Retina (tissue), 1 donor: ENCODE measurements around the gene EXOC2.
"Not testable (repeated sequence)": the region's sequence is repeated elsewhere in the genome, so short reads cannot be mapped to it uniquely, and the experiment has no call there.

Experiments used
- DNase-seq: peaks from one replicate; pipeline ENCODE4 v3.0.0-alpha.2; 2016

Gene EXOC2

GRCh38 chr6:621931-622330 lies 71.0 kb downstream of the EXOC2 start:
- DNase-seq, result peak; percentile 25

GRCh38 chr6:620950-621349 lies 72.0 kb downstream of the EXOC2 start:
- DNase-seq, result no peak

DNA sequence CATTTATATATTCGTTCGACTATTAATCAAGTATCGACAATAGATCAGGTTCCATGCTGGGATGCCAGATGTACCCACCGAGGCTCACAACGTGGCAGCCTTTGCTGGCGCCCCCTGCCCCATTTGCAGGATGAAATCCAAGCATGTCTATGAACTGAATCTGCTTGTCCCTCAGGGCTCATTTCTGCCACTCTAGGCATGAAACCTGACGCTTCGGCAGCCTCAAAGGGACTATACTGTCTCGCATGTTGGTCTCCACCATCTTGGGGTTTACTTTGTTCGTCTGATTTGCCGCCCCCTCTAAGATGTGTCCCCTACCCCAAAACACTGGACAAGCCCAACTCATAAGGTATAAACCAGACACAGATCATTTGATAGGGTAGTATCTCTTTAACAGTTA lies 72.8 kb downstream of the EXOC2 start:
- DNase-seq, result no peak

DNA sequence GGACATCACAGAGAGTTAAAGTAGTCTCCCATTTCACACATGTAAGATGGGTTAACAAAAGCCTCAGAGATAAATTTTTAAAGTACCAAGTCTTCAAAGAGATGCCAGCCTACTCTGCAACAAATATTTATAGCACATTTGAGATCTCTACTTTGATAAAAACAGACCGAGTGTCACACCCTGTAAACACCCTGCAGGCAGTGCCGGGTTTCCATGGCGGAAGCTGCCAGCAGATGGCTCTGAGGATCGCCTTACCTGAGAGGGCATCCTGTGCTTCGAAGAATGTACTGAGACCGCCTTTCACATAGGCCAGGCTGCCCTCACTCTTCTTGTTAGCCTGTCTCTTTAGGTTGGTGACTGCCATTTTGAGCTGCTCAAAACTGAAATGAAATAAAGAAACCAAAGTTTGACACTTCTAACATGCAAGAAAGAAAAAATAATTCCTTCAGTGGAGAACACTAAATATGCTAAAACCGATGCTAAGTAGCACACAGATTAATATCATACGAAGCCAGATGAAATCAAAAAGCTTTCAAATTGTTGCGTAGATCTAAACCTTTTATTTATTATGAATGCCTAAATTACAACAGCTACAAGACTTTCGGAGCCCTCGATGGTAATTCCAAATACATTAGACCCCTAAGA lies 75.4 kb downstream of the EXOC2 start:
- no peak for DNase-seq

DNA sequence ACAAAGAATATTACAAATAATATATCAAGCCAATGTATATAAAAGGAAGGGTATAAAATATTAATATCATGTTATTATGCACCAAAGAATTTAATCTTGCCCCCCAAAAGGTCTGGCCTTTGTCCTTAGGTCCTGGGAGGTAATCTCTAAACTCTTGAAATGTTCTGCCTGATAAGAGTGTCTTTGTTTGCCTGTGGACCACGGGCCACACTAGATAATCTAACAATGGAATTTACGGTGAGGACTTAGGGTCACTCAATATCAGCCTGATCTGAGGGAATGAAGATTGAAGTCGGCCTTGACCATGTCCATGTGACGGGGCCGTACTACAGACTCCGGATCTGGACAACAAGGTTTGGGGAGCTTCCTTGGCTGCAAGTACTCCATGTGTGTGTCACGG lies 79.0 kb downstream of the EXOC2 start:
- no peak for DNase-seq

DNA sequence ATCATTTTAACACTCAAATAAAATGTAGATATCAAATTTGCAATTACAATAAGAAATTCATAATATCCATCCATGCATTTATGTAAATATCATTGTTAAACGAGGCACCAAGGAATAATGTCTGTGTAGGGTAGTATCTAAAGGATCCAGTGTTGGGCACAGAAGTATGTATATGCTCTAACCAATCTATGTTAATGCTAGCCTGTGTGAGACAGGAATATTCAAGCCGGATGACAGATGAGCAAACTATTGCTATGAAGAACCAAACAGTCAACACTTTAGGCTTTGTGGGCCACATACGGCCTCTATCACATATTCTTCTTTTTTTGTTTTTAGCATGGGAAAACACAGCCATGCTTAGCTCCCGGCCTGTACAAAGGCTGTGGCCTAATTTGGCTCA lies 81.0 kb downstream of the EXOC2 start:
- no peak for DNase-seq

GRCh38 chr6:610882-611281 lies 82.1 kb downstream of the EXOC2 start:
- no peak for DNase-seq

GRCh38 chr6:609905-610304 lies 83.0 kb downstream of the EXOC2 start:
- DNase-seq, result no peak

DNA sequence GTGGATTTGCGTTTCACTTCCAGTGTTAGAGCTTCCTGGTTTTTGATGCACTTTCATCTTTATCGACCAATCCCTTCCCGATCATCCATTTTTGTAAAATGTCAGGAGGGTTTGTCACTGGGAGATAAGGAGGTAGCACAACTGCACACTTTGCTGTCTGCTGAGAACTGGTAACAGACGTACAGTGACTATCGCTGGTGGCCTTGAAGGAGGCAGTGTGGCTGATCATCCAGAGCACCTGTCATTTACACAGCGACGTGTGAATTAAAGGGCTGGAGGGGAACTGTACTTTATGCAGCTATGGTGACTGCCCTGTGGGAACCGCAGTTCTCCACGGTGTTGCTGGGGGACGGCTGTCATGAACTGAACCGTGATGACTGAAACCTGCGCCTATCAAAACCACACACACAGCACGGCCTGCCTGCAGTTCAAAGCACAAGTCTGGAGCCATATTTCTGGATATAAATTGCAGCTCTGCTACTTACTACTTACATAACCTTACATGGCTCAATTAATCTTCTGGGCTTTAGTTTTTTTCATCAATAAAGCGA lies 86.0 kb downstream of the EXOC2 start:
- DNase-seq, result no peak

DNA sequence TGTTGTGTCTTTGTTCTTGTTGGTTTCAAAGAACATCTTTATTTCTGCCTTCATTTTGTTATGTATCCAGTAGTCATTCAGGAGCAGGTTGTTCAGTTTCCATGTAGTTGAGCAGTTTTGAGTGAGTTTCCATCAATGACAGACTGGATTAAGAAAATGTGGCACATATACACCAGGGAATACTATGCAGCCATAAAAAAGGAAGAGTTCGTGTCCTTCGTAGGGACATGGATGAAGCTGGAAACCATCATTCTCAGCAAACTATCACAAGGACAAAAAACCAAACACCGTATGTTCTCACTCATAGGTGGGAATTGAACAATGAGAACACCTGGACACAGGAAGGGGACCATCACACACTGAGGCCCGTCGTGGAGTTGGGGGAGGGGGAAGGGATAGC lies 87.0 kb downstream of the EXOC2 start:
- not testable (repeated sequence) for DNase-seq

DNA sequence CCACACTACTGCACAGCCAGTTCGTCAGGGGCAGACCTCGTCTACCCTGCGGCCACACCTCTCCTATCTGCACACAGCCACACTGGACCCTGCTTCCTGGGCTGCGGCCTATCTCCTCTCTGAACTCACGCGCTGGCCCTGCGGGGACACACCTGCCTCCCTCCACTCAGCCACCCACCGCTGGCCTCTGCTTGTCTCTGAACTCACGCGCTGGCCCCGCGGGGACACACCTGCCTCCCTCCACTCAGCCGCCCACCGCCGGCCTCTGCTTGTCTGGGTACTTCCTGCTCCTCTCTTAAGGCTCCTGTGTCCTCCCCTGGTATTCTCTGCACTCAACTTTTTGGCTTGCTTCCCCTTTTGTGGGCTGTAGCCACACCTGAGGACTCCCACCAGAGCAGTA lies 88.4 kb downstream of the EXOC2 start:
- no peak for DNase-seq

DNA sequence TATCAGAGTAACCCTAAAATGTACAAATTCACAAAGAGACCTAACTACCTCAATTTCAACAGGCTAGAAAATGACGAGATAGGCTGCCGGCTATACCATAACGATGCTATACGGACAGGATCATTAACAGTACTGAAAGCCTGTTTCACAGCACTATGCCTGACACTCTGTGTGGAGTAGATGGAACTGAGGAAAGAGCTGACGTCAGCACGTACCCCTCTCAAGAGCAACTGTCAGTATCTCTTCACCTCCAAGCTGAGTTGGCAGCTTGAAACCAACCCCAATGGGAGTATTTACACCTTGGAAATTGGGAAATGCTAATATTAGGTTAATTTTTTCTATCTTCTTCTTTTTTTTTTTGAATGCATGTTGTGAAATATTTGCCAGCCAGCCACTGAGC lies 89.7 kb downstream of the EXOC2 start:
- DNase-seq, result no peak

GRCh38 chr6:599576-600448 lies 93.1 kb downstream of the EXOC2 start:
- DNase-seq, result no peak

DNA sequence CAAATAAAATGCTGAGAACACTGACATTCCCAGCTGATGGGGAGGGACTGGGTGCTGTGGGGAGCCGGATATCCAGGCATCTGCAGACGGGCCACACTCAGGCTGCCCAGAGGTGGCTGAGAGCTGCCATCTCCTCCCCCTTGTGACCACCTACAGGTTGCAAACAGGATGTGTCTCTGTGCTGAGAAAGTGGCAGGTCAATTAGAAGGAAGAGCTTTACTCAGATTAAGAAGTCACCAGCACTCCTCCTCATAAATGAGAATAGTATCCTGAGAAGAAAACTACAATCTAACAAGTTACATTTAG lies 99.1 kb downstream of the EXOC2 start:
- no peak for DNase-seq

DNA sequence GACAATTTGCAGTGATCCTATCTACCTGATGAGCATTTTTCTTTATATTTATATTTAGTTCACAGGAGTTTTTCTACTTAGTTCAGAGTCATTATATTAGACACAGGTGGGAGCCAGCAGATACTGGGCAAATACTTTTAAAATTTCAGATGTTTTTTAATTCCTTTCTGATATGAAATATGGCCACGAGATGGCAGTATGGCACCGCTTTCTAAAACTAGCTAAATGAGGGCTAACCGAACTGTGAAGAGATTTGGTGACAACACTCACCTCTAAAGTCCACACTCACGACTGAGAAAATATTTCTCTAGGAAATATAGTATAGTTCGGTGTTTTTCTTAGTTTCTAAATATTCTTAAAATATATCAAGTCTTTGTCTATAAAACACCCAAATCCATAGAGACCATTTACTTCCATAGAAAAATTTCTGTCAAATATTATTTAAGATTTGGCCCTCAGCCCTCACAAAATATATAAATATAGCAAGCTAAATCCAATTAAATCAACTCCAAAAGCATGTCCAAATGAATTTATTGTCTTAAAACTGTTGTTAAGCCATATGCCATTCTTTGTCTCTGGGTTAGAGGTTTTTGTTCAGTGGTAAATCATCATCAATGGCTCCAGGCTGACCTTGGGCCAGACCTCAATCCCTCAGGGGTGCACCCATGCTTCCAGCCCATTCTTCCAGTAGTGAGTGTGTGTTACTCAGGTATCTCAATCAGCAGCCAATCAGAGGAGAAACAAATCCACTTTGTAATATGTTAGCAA lies 99.6 kb downstream of the EXOC2 start:
- DNase-seq, result peak; percentile 47

DNA sequence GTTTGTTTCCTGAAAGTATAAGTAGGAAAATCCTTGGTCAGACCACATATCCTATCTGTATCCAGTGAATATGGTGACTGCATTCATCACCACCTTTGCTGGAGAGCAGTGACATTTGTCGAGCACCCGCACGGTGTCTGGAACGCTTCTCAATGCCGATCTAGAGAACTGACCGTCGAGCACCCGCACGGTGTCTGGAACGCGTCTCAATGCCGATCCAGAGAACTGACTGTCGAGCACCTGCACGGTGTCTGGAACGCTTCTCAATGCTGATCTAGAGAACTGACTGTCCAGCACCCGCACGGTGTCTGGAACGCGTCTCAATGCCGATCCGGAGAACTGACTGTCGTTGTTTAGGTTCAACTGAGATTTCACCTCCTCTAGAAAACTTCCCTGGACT lies 103.8 kb downstream of the EXOC2 start:
- no peak for DNase-seq

GRCh38 chr6:586553-586952 lies 106.4 kb downstream of the EXOC2 start:
- no peak for DNase-seq

DNA sequence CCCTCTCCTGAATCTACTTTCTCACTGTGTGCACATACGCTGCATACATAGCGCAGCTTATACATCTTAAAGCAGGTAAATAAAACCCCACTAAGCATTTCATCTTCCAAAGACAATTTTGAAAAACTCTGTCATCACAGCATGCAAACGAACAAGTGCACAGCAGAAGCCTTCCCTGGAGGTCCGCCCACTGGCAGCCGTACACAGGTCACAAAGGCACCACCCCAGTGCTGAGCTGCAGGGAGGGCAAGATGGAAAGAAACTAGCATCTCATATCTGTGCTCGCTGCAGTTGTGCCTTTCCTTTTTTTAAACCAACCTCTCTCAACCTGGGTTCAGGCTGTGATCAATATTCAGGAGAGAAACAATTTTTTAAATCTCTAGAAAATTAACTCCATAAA lies 109.3 kb downstream of the EXOC2 start:
- DNase-seq, result no peak

- no peak for DNase-seq
Observed at GRCh38 chr6:583116-583515, 109.8 kb downstream of the EXOC2 start.

GRCh38 chr6:582370-582769 lies 110.6 kb downstream of the EXOC2 start:
- DNase-seq, result peak; percentile 29

GRCh38 chr6:579339-579738 lies 113.6 kb downstream of the EXOC2 start:
- DNase-seq, result no peak

DNA sequence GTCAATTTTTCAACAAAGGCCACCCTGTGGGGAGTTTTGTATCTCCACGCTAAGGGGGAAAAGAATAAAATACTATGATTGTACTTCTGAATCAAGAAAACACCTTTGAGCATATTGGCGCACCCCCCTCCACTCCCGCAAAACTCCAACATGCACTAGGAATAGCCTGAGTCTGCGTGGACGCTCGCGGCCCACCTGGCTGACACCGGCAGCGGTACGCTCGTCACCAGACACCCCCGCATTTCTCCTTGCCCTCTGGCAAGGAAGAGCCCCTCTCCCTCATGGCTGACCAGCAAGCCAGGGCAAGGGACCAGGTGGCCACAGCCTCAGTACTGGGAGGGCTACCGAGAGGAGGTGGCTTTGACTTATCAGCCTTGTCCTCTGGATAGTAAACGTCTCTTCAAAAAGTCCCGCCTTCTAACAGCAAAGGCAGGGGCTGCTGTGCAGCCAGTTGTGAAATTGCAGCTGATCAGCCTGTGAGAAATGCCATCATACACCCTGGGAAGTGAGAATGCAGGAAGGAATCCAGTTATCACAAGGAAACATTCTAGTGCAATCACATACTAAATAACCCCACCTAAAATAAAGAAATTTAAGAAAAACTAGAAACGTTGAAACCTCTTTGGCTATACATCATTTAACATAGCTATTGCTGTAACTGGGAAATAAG lies 120.2 kb downstream of the EXOC2 start:
- no peak for DNase-seq

DNA sequence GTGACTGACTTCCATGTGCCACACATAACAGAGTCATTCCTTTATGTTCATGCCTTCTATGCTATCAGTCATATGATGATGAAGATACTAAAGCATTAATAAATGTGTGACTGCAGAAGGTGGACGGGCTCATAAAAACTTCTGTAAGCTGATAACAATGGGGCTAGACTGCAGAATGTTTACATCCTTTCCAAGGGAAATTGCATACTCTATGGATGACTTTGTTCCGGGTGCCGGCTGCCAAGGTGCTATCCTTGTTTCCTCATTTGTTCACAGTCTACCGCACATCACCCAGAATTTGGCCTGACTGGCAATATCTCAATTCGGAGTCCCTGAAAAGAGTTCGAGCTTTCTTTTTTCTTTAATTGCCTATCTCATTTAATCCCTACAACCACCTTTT lies 121.0 kb downstream of the EXOC2 start:
- no peak for DNase-seq
